Astrocyte of the cerebellum (primary cell): ENCODE data around the gene POLR2L.

Source experiments
- DNase-seq: peaks from one replicate; pipeline ENCODE4 v3.0.0-alpha.2; 2011; ENCODE audit warnings: low read depth
- H3K4me3 ChIP-seq: 2 replicates; pipeline ENCODE4 v1.5.1; 2011; ENCODE audit warnings: mild to moderate bottlenecking, low read depth, low read length, moderate library complexity
- CTCF ChIP-seq: IDR thresholded peaks from 2 replicates; pipeline ENCODE4 v1.5.1; 2012; ENCODE audit warnings: low read length, low read depth, moderate library complexity, mild to moderate bottlenecking; ENCODE audit errors: missing control alignments
- in situ Hi-C: cut with HindIII; loops from 2 replicates; pipeline ENCODE4 v1.10.0; 2017; ENCODE audit warnings: low sequenced_read_pairs

POLR2L gene

GRCh38 chr11:886568-886967 lies 44.2 kb upstream of the POLR2L start:
- no peak overlapping the region for H3K4me3 ChIP-seq
- no peak for DNase-seq
- in situ Hi-C loops, result no loop called here
- no peak for TF ChIP-seq CTCF

GRCh38 chr11:884578-885070 lies 42.3 kb upstream of the POLR2L start:
- in situ Hi-C loops, result no loop called here
- no peak for DNase-seq
- TF ChIP-seq CTCF, result no peak
- no peak overlapping the region for H3K4me3 ChIP-seq

GRCh38 chr11:883527-883926 lies 41.2 kb upstream of the POLR2L start:
- H3K4me3 ChIP-seq, result no peak overlapping the region
- in situ Hi-C loops, result no loop called here
- no peak for DNase-seq
- no peak for TF ChIP-seq CTCF

- no peak for TF ChIP-seq CTCF
- no peak for DNase-seq
Measured at GRCh38 chr11:882596-882995, 40.3 kb upstream of the POLR2L start.

GRCh38 chr11:880447-880846 lies 38.1 kb upstream of the POLR2L start:
- in situ Hi-C loops, result no loop called here
- no peak for DNase-seq
- no peak overlapping the region for H3K4me3 ChIP-seq
- TF ChIP-seq CTCF, result no peak

More at GRCh38 chr11:882596-882995, 40.3 kb upstream of the POLR2L start:
- in situ Hi-C loops, result no loop called here
- no peak overlapping the region for H3K4me3 ChIP-seq

- no peak for DNase-seq
- in situ Hi-C loops, result no loop called here
- H3K4me3 ChIP-seq, result no peak overlapping the region
- no peak for TF ChIP-seq CTCF
Measured at GRCh38 chr11:877565-877964, 35.2 kb upstream of the POLR2L start.

GRCh38 chr11:876545-876944 lies 34.2 kb upstream of the POLR2L start:
- DNase-seq, result peak; percentile 27
- in situ Hi-C loops, result no loop called here
- no peak for TF ChIP-seq CTCF
- no peak overlapping the region for H3K4me3 ChIP-seq
